ENCODE results near the gene OPA1.
A peak's percentile ranks its signal among the peaks of the same experiment; 100 is the strongest.

The OPA1 gene

DNA sequence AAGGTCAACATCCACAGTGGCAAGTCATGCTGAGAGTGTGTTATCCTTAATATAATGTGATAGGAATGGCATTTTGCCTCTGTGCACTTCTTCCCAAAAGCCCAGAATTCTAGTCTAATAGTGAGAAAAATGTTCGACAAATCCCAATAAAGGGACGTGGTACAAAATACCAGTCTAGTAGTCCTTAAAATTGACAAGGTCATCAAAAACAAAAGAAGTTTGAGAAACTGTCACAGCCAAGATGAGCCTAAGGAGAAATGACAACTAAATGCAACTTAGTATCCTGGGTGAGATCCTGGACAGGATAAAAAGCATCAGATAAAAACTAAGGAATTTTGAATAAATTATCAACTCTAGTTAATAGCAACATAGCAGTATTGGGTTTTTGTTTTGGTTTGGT, 23.9 kb upstream of the OPA1 start:
- no peak for DNase-seq (ENCODE audit: low read depth)
- H3K4me3 ChIP-seq (ENCODE audit: low read depth, low read length), result no peak overlapping the region
- TF ChIP-seq, protein P1, sequence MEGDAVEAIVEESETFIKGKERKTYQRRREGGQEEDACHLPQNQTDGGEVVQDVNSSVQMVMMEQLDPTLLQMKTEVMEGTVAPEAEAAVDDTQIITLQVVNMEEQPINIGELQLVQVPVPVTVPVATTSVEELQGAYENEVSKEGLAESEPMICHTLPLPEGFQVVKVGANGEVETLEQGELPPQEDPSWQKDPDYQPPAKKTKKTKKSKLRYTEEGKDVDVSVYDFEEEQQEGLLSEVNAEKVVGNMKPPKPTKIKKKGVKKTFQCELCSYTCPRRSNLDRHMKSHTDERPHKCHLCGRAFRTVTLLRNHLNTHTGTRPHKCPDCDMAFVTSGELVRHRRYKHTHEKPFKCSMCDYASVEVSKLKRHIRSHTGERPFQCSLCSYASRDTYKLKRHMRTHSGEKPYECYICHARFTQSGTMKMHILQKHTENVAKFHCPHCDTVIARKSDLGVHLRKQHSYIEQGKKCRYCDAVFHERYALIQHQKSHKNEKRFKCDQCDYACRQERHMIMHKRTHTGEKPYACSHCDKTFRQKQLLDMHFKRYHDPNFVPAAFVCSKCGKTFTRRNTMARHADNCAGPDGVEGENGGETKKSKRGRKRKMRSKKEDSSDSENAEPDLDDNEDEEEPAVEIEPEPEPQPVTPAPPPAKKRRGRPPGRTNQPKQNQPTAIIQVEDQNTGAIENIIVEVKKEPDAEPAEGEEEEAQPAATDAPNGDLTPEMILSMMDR (conservative IDR thresholded peaks at IDR 0.05; ENCODE audit: low read depth, low read length), result no peak

DNA sequence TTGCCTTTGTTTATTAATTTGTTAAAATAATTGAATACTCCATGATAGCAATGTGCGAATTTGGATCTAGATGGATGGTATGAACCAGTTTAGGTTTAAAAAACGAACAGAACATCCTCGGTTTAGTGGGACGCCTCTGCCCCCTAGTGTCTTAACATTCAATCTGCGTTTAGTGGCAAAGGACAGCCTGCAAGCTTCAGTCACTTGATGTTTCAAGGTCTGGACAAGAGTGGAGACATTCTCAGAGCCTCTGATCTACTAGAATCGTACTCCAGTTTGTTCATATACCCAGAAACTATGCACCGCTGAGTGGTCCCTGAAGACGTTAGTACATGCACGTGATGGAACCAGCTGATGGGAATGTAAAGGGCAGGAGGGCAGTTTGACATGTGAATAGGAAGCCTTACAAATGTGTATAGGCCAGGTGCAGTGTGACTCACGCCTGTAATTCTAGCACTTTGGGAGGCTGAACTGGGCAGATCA, 20.5 kb upstream of the OPA1 start:
- DNase-seq (ENCODE audit: low read depth), result peak; percentile 84
- no peak overlapping the region for H3K4me3 ChIP-seq (ENCODE audit: low read depth, low read length)

DNA sequence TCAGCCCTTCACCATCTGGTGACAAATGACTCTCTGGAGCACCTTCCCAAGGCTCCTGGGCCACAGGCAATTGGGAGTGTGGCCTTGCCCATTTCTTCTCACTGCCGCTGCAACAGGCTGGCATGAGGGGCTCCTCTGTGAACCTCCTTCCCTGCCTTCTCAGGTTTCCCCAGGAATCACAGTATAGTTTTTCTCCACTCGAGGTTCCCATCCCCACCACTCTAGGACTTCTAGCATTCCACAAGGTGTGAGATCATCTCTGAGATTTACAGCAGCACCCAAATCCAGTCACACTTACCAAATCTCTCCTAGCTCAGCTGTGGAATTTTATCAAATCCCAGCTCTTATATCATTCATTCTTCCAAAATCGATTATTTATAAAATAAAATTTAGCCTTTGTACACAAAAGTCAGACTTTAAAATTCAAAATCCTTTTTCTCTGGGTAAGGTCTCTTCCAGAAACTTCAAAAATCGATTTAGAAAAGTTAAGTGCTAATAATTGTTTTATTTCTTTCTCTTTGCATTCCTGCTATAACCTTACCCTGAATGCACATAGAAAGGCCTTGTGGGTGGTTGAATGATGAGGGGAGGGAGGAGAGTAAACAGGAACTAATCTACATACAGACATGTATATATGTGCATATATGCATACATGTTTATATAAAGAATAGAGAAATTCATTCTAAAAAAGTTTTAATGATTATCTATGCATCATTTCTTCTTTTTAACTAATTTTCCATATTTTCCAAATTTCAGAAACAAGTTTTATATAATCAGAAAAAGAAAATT, 19.4 kb upstream of the OPA1 start:
- H3K4me3 ChIP-seq (ENCODE audit: low read depth, low read length), result no peak overlapping the region
- TF ChIP-seq, protein P1 (conservative IDR thresholded peaks at IDR 0.05; ENCODE audit: low read depth, low read length), result no peak
- no peak for DNase-seq (ENCODE audit: low read depth)

More for the DNA sequence above, 20.5 kb upstream of the OPA1 start:
- TF ChIP-seq, protein P1 (conservative IDR thresholded peaks at IDR 0.05; ENCODE audit: low read depth, low read length), result peak; percentile 90

DNA sequence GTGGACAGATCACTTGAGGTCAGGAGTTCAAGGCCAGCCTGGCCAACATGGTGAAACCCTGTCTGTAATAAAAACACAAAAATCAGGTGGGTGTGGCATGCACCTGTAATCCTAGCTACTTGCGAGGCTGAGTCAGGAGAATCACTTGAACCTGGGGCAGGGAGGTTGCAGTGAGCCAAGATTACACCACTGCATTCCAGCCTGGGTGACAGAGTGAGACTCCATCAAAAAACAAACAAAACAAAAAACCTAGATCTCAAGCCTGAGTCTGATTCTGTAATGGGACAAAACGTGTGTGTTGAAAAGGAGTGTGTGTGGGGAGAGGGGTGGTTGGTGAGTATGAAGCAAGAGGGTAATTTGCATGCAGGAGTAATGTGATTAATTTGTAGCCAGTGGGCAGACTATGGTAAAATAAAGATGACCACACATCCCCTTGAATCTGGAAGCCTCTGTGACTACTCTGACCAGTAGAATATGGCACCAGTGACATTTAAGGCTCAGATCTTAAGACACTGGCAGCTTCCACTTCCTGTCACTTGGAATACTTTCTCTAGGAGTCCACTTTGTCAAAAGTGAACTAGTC, 18.4 kb upstream of the OPA1 start:
- no peak overlapping the region for H3K4me3 ChIP-seq (ENCODE audit: low read depth, low read length)
- TF ChIP-seq, protein P1 (conservative IDR thresholded peaks at IDR 0.05; ENCODE audit: low read depth, low read length), result no peak
- DNase-seq (ENCODE audit: low read depth), result no peak

DNA sequence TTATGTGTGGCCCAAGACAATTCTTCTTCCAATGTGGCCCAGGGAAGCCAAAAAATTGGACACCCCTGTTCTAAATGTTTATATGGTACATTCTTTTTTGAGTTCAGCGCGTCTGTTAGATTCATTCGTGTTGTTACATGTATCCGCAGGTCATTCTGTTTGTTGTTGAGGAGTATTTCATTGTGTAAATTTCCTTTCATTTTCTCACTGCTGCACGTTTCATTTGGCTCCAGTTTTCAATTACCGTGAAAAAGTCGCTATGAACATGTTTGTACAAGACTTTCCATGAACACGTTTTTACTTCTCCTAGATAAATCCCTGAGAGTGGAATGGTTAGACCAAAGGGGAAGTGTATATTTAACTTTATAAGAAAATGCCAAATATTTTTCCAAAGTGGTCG, 7.5 kb upstream of the OPA1 start:
- TF ChIP-seq, protein P1 (conservative IDR thresholded peaks at IDR 0.05; ENCODE audit: low read depth, low read length), result no peak
- DNase-seq (ENCODE audit: low read depth), result no peak
- H3K4me3 ChIP-seq (ENCODE audit: low read depth, low read length), result no peak overlapping the region

DNA sequence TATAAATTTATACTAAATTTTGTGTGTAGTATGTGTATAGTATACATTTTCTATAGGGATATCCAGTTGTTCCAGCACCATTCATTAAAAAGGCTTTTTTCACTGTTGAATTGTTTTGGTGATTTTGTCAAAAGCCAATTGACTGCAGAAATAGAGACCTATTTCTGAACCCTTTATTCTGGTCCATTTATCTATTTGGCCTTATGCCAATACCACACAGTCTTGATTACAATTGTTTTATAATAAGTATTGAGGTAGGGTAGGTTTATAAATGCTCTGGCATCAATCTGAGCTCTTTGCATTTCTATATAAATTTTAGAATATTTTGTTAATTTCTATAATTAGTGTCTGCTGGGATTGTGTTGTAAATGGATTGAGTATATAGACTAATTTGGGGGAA, 6.5 kb upstream of the OPA1 start:
- no peak overlapping the region for H3K4me3 ChIP-seq (ENCODE audit: low read depth, low read length)
- no peak for DNase-seq (ENCODE audit: low read depth)
- TF ChIP-seq, protein P1 (conservative IDR thresholded peaks at IDR 0.05; ENCODE audit: low read depth, low read length), result no peak

Measured in choroid plexus epithelial cell (primary cell).